ENCODE results near the gene FOXF2. TPM values are rescaled to one million over a fixed set of nuclear protein-coding genes. Genes with fewer than 3 reads are reported as not detected.

FOXF2 gene
- total RNA-seq (ENCODE audit: unreplicated experiment), result not detected
- long read RNA-seq, result 0 reads

DNA sequence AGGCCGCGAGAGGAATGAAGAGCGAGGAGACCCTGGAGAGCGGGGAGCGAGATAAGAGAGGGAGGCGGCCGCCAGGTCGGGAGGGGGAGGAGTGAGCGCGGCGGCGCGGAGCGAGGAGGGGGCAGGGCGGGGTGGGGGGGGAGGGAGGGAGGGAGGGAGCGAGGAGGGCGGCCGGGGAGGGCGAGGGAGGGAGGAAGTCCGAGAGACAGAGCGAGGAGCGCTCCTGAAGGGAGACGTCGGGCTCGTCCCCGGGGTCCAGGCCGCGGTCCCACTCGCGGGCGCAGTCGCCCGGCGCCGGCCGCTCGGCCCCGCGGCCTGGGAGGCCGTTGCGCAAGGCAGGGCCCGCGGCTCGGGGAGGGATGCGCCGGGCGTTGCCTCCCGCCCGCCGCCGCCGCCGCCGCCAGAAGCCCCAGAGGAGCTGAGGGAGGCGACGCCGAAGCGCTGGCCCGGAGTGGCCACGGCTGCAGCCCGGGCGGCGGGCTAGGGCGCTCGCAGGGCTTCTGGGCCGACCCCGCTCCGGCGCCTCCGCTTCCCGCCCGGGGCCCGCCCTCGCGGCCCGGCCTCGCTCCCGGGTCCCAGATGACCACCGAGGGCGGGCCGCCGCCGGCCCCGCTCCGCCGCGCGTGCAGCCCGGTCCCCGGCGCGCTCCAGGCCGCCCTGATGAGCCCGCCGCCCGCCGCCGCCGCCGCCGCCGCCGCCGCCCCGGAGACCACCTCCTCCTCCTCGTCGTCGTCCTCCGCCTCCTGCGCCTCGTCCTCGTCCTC is at the start of gene FOXF2:
Gene FOXF2, plus strand, starts transcription at position 208 of the 764 bp plus-strand sequence. Its CDS starts 372 bp downstream, at position 580.
- TF ChIP-seq CTCF (IDR thresholded peaks at IDR 0.05; ENCODE audit: unreplicated experiment), result no peak
- Mint-ChIP-seq H3K27ac (ENCODE audit: unreplicated experiment) (peak within 1 kb of the TSS; percentile 28), H3K4me3 (ENCODE audit: unreplicated experiment) (peak within 1 kb of the TSS; percentile 69), H3K4me1 (ENCODE audit: unreplicated experiment) (peaks cover 24% of the 10 kb centered on the region), H3K9me3 (ENCODE audit: unreplicated experiment) (no peaks in the 10 kb centered on the region), H3K36me3 (ENCODE audit: low read depth, unreplicated experiment) (no peaks in the 10 kb centered on the region), H3K27me3 (ENCODE audit: unreplicated experiment) (peaks cover 49% of the 10 kb centered on the region)
- DNase-seq (ENCODE audit: low spot score), result no peak

- Mint-ChIP-seq H3K4me1 (ENCODE audit: unreplicated experiment) (peaks cover 15% of the 10 kb centered on the region), H3K36me3 (ENCODE audit: low read depth, unreplicated experiment) (peaks cover under 1% of the 10 kb centered on the region), H3K4me3 (ENCODE audit: unreplicated experiment) (no peak overlapping the region), H3K9me3 (ENCODE audit: unreplicated experiment) (peaks cover 4% of the 10 kb centered on the region), H3K27me3 (ENCODE audit: unreplicated experiment) (peaks cover 1% of the 10 kb centered on the region), H3K27ac (ENCODE audit: unreplicated experiment) (no peak overlapping the region)
- DNase-seq (ENCODE audit: low spot score), result no peak
- TF ChIP-seq CTCF (IDR thresholded peaks at IDR 0.05; ENCODE audit: unreplicated experiment), result no peak
Measured at GRCh38 chr6:1346101-1346500, 43.3 kb upstream of the FOXF2 start.

DNA sequence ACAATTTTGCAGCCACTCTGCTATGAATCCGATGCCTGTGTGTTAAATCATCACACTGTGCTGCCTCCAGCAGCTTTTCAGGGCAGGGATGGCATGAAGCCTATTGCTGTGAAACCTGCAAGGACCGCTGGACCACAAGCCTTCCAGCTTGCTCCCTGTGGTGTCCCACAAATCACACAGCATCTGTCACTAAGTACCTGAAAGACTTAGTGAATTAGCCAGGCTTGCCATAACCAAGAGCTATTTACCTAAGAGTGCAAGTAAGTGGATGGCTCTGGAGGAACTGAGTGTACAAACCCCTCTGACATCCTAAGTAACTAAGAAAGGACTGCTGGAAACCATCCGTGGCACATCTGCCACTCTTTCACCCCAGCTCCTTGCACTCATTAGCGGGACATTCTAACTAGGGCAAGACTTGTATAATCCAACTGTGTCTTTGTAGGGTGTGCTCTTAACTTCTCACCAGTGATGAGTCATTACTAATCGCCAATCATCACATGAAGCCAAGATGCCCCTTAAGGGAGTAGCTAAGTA is 42.8 kb upstream of the FOXF2 start:
- Mint-ChIP-seq H3K27ac (ENCODE audit: unreplicated experiment) (no peak overlapping the region), H3K9me3 (ENCODE audit: unreplicated experiment) (peaks cover 9% of the 10 kb centered on the region), H3K36me3 (ENCODE audit: low read depth, unreplicated experiment) (peaks cover 6% of the 10 kb centered on the region), H3K27me3 (ENCODE audit: unreplicated experiment) (peaks cover 1% of the 10 kb centered on the region), H3K4me1 (ENCODE audit: unreplicated experiment) (peaks cover 15% of the 10 kb centered on the region), H3K4me3 (ENCODE audit: unreplicated experiment) (no peak overlapping the region)
- no peak for TF ChIP-seq CTCF (IDR thresholded peaks at IDR 0.05; ENCODE audit: unreplicated experiment)
- DNase-seq (ENCODE audit: low spot score), result no peak

DNA sequence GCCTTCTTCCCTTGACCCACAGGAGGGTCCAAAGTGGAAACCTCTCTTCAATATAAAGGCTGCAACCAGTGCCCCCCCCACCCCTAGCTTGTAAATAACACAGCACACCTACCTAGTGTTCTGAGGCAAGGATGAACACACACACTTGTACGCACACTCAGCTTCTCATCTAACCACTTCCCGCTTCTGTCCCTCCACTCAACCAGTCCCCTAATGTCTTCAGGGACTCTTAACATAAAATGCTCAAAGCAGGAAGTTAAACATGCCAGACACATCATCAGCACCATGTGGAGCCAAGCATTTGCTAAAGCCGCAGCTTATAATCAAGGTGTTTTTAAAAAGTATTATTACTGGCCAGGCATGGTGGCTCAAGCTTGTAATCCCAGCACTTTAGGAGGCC is 42.2 kb upstream of the FOXF2 start:
- DNase-seq (ENCODE audit: low spot score), result no peak
- TF ChIP-seq CTCF (IDR thresholded peaks at IDR 0.05; ENCODE audit: unreplicated experiment), result no peak
- peaks cover 7% of the 10 kb centered on the region for H3K36me3 Mint-ChIP-seq (ENCODE audit: low read depth, unreplicated experiment)
- peaks cover 15% of the 10 kb centered on the region for H3K4me1 Mint-ChIP-seq (ENCODE audit: unreplicated experiment)
- peaks cover 13% of the 10 kb centered on the region for H3K9me3 Mint-ChIP-seq (ENCODE audit: unreplicated experiment)
- no peak overlapping the region for H3K4me3 Mint-ChIP-seq (ENCODE audit: unreplicated experiment)
- H3K27me3 Mint-ChIP-seq (ENCODE audit: unreplicated experiment), result peaks cover 1% of the 10 kb centered on the region
- no peak overlapping the region for H3K27ac Mint-ChIP-seq (ENCODE audit: unreplicated experiment)

- peaks cover 15% of the 10 kb centered on the region for H3K4me1 Mint-ChIP-seq (ENCODE audit: unreplicated experiment)
- H3K36me3 Mint-ChIP-seq (ENCODE audit: low read depth, unreplicated experiment), result peaks cover 7% of the 10 kb centered on the region
- H3K4me3 Mint-ChIP-seq (ENCODE audit: unreplicated experiment), result no peak overlapping the region
- TF ChIP-seq CTCF (IDR thresholded peaks at IDR 0.05; ENCODE audit: unreplicated experiment), result no peak
- peak; percentile 20 for DNase-seq (ENCODE audit: low spot score)
- peaks cover 1% of the 10 kb centered on the region for H3K27me3 Mint-ChIP-seq (ENCODE audit: unreplicated experiment)
- peak overlapping the region; percentile 28 for H3K27ac Mint-ChIP-seq (ENCODE audit: unreplicated experiment)
- peaks cover 13% of the 10 kb centered on the region for H3K9me3 Mint-ChIP-seq (ENCODE audit: unreplicated experiment)
Measured at GRCh38 chr6:1348675-1349074, 40.7 kb upstream of the FOXF2 start.

All from endothelial cell (in vitro differentiated cells).